ENCODE data around the gene HDAC11.
A peak's percentile ranks its signal among the peaks of the same experiment; 100 is the strongest.

HDAC11 gene

DNA sequence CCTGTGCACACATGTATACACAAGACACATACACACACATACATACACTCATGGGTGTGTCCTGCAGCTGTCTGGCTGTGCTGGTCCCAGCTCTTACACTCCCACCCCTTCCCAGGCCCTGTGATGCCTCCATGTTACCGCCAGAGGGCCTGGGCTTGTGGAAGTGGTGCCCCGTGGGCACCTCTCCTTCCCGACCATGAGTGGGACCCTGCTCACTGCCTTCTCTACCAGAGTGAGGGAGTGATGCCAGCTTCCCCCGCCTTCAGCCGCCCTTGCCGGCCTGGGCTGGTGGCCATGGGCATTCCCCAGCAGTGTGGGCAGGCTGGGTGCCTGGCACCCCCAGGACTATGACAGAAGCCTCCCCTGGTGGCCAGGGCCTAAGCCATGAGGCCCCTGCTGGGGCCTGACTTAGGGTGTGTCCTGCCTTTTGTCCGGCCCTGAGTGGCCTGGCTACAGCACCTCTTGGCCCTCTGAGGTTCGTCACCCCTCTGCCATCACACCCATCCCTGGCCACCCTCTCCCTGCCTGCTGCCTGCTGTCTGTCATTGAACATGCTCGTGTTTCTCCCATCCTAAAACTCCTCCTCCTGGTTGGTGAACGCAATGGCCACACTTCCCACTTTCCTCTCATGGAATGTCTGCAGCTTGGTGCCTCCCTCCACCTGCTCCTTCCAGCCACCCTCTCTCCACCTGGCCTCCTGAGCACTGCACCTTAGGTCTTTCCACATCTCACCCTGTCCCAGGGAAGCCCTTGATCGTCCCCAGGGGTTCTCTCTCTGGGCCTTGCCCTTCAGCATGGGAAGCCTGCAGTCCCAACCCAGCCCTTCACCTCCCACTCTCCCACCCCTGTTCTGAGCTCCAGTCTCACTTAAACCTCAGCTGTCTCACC lies 14.6 kb downstream of the HDAC11 start:
- TF ChIP-seq, protein P1, sequence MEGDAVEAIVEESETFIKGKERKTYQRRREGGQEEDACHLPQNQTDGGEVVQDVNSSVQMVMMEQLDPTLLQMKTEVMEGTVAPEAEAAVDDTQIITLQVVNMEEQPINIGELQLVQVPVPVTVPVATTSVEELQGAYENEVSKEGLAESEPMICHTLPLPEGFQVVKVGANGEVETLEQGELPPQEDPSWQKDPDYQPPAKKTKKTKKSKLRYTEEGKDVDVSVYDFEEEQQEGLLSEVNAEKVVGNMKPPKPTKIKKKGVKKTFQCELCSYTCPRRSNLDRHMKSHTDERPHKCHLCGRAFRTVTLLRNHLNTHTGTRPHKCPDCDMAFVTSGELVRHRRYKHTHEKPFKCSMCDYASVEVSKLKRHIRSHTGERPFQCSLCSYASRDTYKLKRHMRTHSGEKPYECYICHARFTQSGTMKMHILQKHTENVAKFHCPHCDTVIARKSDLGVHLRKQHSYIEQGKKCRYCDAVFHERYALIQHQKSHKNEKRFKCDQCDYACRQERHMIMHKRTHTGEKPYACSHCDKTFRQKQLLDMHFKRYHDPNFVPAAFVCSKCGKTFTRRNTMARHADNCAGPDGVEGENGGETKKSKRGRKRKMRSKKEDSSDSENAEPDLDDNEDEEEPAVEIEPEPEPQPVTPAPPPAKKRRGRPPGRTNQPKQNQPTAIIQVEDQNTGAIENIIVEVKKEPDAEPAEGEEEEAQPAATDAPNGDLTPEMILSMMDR (IDR thresholded peaks at IDR 0.05; ENCODE audit: unreplicated experiment in 3 of 3), result peak; percentile 49 to 50 (median 50)
- Mint-ChIP-seq H3K36me3 (ENCODE audit: low read depth) (peaks cover 10% of the 10 kb centered on the region), H3K27ac (no peak overlapping the region)

DNA sequence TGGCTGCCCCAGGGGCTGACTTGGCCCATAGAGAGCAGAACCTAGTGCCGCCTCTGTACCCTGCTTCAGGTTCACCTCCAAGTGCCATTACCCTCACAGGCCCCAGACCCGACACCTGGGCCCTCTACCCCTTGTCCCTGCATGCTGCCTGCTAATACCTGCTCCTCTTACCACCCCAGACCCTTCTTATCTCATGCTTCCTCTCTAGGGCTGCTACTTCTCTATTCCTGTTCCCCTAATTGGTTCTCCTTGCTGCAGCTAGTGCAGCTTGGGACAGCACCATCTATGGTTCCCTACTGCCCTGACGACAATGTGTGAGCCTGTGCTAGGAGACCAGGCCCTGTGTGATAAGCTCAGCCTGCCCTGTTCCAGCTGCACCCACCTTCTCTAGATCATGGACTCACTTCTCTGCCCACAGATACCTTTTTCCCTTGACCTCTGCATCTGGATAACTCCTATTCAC lies 15.3 kb downstream of the HDAC11 start:
- no peaks in the 10 kb centered on the region for H3K4me1 Mint-ChIP-seq
- H3K27me3 Mint-ChIP-seq (ENCODE audit: low read depth), result peaks cover 4% of the 10 kb centered on the region
- TF ChIP-seq, protein P1 (IDR thresholded peaks at IDR 0.05; ENCODE audit: unreplicated experiment in 3 of 3), result no peak
- no peak overlapping the region for H3K27ac Mint-ChIP-seq
- H3K36me3 Mint-ChIP-seq (ENCODE audit: low read depth), result peaks cover 7% of the 10 kb centered on the region
- H3K4me3 Mint-ChIP-seq, result no peak overlapping the region
- H3K9me3 Mint-ChIP-seq, result no peaks in the 10 kb centered on the region

More for the DNA sequence above, 14.6 kb downstream of the HDAC11 start:
- Mint-ChIP-seq H3K4me1 (no peaks in the 10 kb centered on the region), H3K4me3 (no peak overlapping the region), H3K9me3 (no peaks in the 10 kb centered on the region), H3K27me3 (ENCODE audit: low read depth) (peaks cover 4% of the 10 kb centered on the region)

DNA sequence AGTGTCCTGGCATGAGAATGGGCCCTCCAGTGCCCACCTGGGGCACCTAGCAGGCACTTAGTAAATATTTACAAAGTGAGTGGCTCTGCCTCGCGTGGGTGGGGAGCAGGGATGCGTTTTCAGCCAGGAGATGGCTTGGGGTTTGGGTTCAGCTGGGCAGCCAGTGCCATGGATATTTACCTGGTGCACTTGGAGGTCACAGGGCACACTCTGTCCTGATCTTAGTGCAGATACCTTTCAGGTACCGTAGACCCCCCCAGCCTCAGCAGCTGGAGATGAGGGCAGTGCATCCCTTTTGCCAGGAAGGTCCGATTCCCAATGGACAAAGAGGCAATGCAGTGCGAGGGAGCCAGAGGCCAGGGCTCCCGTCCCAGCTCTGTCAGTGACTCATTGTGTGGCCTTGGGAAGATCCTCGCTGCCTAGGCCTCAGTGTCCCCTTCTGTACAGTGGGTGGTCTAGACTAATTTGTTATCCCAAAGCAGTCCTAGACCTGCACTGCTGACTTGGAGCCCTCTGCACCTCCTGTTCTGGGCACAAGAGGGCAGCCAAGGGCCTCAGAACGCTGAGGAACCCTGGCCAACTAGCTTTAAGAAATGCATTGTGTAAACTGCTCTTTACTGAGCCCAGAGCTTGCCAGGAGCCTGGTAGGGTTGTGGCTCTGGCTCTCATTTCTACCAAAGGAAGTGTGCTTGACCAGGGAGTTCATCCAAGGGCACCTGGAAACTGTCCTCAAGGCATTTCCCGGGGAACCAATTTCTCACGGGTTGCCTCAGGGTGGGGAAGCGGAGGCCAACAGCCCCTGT lies 16.0 kb downstream of the HDAC11 start:
- Mint-ChIP-seq H3K4me3 (no peak overlapping the region), H3K4me1 (peaks cover 4% of the 10 kb centered on the region), H3K9me3 (no peaks in the 10 kb centered on the region), H3K27me3 (ENCODE audit: low read depth) (peaks cover 4% of the 10 kb centered on the region), H3K36me3 (ENCODE audit: low read depth) (peaks cover 2% of the 10 kb centered on the region), H3K27ac (peak overlapping the region in 1 of 3 experiments; percentile 43)
- TF ChIP-seq, protein P1 (IDR thresholded peaks at IDR 0.05; ENCODE audit: unreplicated experiment in 3 of 3), result peak; percentile 90 to 96 (median 93)

DNA sequence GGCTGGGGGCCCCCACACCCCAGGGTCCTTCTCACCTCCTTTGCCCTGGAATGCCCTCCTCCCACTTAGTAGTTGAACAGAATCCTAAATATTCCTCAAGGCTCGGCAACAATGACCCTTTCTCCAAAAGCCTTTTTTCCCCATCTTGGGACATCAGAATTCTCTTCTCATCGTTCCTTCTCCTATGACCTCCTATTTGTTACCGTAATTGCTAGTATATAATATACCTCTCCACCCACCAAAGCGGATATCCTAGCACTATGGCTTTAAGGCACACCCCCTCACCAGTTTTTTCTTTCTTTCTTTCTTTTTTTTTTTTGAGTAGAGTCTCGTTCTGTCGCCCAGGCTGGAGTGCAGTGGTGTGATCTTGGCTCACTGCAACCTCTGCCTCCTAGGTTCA lies 16.8 kb downstream of the HDAC11 start:
- H3K27ac Mint-ChIP-seq, result no peak overlapping the region
- peaks cover 4% of the 10 kb centered on the region for H3K27me3 Mint-ChIP-seq (ENCODE audit: low read depth)
- TF ChIP-seq, protein P1 (IDR thresholded peaks at IDR 0.05; ENCODE audit: unreplicated experiment in 3 of 3), result no peak
- H3K4me3 Mint-ChIP-seq, result no peak overlapping the region
- H3K9me3 Mint-ChIP-seq, result no peaks in the 10 kb centered on the region
- peaks cover 4% of the 10 kb centered on the region for H3K4me1 Mint-ChIP-seq
- H3K36me3 Mint-ChIP-seq (ENCODE audit: low read depth), result no peaks in the 10 kb centered on the region

DNA sequence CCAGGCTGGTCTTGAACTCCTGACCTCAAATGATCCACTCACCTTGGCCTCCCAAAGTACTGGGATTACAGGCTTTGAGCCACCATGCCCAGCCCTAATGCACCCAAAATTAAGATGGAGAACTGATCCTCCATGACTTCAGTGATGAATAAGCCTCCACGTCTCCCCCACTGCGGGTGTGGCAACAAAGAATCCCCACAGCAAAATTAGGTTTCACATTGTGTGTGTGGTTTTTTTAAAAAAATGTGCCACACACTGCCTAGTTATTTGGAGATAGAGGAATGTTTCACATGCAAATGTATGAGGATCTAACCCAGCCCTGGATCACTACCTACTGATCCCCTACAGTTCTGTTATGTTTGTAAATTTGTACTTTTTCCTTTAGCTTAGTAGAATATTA lies 17.3 kb downstream of the HDAC11 start:
- Mint-ChIP-seq H3K9me3 (no peaks in the 10 kb centered on the region), H3K36me3 (ENCODE audit: low read depth) (no peaks in the 10 kb centered on the region), H3K27ac (no peak overlapping the region), H3K4me1 (peaks cover 4% of the 10 kb centered on the region), H3K27me3 (ENCODE audit: low read depth) (peaks cover 4% of the 10 kb centered on the region), H3K4me3 (no peak overlapping the region)
- TF ChIP-seq, protein P1 (IDR thresholded peaks at IDR 0.05; ENCODE audit: unreplicated experiment in 3 of 3), result no peak

All from nephron (organoid).